ENCODE measurements around the gene PIP4K2A.

Gene PIP4K2A

GRCh38 chr10:22712956-22713852 lies 1.2 kb downstream of the PIP4K2A start:
- TF ChIP-seq ZFX (IDR thresholded peaks at IDR 0.05; ENCODE audit: borderline replicate concordance) (no peak), CTCF (IDR thresholded peaks at IDR 0.05) (no peak)
- H3K27ac ChIP-seq: no peak overlapping the region

GRCh38 chr10:22712211-22712955 lies 2.0 kb downstream of the PIP4K2A start:
- TF ChIP-seq ZFX (IDR thresholded peaks at IDR 0.05; ENCODE audit: borderline replicate concordance): no peak
- H3K27ac ChIP-seq: no peak overlapping the region

DNA sequence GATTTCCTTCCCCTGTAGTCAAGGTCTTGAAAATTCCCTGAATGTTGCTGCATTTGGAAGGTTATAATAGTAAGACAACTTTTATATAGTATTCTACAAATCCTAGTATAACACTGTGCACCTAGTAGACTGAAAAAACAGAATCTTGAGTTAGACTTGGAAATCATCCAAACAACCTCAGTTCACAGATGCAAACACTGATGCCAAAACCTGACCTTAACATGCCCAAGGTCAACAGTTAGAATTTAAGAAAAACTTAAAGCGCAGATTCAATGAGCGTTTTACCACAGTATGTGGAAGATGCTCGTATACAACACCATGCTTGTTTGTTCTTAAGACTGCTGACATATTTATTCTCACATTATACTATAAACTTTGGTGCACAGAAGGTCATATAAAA lies 3.0 kb downstream of the PIP4K2A start:
- H3K27ac ChIP-seq: no peak overlapping the region
- TF ChIP-seq CTCF (IDR thresholded peaks at IDR 0.05) (no peak), ZFX (IDR thresholded peaks at IDR 0.05; ENCODE audit: borderline replicate concordance) (no peak)

DNA sequence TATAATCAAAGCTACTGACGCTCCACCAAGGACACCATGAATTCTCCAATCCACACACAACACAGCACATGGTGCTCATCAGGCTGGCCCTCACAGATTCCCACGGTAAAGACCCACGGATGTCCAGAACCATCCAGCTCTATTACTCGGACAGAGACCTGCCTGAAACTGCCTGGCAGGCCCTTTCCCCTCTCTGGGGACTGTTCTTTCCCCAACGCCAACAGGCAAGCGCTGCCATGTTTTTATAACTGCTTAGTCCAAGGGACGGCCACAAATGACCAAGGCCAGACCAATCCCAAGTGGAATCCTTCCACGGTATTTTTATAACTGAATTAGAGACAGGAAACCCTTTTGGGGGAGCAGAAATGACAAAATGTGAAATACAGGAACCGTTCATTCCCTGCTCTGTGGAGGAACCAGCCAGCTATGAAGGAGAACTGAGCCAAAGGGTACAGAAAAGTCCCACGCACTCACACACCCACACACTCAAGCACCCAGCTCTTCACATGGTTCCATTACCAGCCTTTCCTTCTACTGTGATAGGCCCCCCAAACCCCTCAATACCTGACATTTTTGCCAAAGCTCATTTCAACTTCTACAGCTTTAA lies 4.1 kb downstream of the PIP4K2A start:
- TF ChIP-seq CTCF (IDR thresholded peaks at IDR 0.05) (no peak), ZFX (IDR thresholded peaks at IDR 0.05; ENCODE audit: borderline replicate concordance) (no peak)
- no peak overlapping the region for H3K27ac ChIP-seq

GRCh38 chr10:22708772-22709171 lies 5.6 kb downstream of the PIP4K2A start:
- no peak overlapping the region for H3K27ac ChIP-seq
- TF ChIP-seq CTCF (IDR thresholded peaks at IDR 0.05) (no peak), ZFX (IDR thresholded peaks at IDR 0.05; ENCODE audit: borderline replicate concordance) (no peak)

DNA sequence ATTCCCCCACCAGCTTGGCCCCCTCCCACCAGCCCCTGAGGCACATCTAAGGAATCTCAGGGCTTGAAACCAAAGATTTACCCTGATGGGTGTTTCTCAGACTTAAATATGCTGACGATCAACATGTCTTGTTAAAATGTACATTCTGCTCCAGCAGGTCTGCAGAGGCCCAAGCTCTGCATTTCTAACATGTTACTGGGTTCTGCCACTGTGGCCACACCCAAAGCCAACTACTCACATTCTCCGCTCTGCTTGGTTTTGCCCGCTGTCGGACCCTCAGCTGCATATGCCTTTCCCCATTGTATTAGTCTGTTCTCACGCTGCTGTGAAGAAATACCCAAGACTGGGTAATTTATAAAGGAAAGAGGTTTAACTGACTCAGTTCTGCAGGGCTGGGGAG lies 8.9 kb downstream of the PIP4K2A start:
- H3K27ac ChIP-seq: no peak overlapping the region
- TF ChIP-seq CTCF (IDR thresholded peaks at IDR 0.05) (no peak), ZFX (IDR thresholded peaks at IDR 0.05; ENCODE audit: borderline replicate concordance) (no peak)

DNA sequence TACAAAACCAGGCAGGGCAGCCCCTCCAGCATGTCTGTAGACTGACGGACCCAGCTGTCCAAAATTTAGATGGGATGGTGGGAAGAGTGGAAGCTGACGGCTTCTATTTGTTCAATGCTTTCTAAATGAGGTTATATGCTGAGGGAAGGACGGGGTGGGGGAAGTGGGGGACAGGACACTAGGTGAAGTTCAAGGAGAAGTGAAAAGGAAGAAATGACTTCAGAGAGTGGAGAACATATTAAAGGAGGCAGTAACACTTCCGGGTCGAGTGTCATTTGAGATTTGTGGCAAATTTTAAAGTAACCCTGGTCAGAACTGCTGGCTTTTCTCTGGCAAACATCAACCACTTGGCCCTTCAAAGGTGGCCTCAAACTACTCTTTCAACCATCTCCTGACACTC lies 9.4 kb downstream of the PIP4K2A start:
- no peak overlapping the region for H3K27ac ChIP-seq
- TF ChIP-seq CTCF (IDR thresholded peaks at IDR 0.05) (no peak), ZFX (IDR thresholded peaks at IDR 0.05; ENCODE audit: borderline replicate concordance) (no peak)

Data from 22Rv1 (cell line).